Omental fat pad (tissue), 4 donors: ENCODE measurements around the gene GRID1. TPM values are rescaled to one million over a fixed set of nuclear protein-coding genes. Genes with fewer than 3 reads are reported as not detected.

Source experiments
- ATAC-seq: fragments of 150-250 bp; one replicate; pipeline ENCODE4 v1.9.1; 2016; ENCODE audit warnings: mild to moderate bottlenecking, moderate library complexity; ENCODE audit not compliant: low FRiP score
- DNase-seq: peaks from one replicate; pipeline ENCODE4 v3.0.0-alpha.2; 2019; ENCODE audit warnings: low spot score
- total RNA-seq, 4 donors: library from RNA; depleted of rRNA; stranded (reverse); fragments of >200 nt; gene quantifications; one replicate each; pipeline ENCODE4 v1.1.0, GENCODE V29; 2016
- TF ChIP-seq, protein P1 (sequence below), 3 donors: fragments of 450-650 bp; IDR thresholded peaks; one replicate each; pipeline ENCODE4 v1.5.1; 2016 to 2017; ENCODE audit warnings: antibody characterized with exemption in 3 of 3, mild to moderate bottlenecking in 3 of 3, moderate library complexity in 2 of 3

GRID1 gene
- total RNA-seq, 4 donors from 2014 or later, result 1.5 to 3.5 (median 2.4) TPM

DNA sequence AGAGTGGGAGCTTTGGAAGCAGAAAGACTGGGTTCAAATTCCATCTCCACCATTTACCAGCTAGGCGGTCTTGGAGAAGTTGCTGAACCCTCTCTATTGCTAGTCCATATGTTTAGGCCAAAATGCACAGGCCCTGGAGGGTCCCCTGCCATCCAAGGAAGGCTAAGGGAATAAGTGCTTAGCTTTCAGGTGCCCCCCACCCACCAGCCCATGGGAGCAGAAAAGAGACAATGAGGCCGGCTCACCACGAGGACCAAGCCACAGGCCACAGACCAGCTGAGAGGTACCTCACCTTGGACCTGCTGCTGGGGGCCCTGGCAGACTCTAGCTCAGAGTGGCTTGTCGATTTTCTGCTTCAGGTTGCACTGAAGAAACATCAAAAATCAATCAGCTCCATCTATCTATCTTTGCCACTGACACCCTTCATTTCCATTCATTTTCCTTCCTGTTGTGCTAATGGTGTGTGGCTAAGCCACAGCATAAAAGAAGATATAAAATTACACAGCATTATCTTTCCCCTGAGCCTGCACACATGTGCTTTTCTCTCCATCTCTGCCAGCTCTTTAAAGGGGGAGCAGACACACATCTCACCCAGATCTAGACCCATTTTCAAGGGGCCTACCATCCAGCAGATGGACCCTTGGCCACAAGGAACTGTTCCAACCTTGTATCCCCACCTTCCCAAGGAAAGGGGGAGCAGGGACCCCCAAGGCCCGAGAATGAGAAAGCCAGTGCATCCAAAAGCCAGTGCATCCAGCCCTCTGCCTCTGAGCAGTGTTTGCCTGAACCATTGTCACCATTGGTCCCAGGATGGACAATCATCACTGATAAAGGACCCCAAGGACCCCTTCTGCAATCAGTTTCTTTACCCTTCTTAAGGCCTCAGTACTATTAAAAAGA lies 65.4 kb downstream of the GRID1 start:
- DNase-seq (no peak), ATAC-seq (no peak)
- TF ChIP-seq, protein P1, sequence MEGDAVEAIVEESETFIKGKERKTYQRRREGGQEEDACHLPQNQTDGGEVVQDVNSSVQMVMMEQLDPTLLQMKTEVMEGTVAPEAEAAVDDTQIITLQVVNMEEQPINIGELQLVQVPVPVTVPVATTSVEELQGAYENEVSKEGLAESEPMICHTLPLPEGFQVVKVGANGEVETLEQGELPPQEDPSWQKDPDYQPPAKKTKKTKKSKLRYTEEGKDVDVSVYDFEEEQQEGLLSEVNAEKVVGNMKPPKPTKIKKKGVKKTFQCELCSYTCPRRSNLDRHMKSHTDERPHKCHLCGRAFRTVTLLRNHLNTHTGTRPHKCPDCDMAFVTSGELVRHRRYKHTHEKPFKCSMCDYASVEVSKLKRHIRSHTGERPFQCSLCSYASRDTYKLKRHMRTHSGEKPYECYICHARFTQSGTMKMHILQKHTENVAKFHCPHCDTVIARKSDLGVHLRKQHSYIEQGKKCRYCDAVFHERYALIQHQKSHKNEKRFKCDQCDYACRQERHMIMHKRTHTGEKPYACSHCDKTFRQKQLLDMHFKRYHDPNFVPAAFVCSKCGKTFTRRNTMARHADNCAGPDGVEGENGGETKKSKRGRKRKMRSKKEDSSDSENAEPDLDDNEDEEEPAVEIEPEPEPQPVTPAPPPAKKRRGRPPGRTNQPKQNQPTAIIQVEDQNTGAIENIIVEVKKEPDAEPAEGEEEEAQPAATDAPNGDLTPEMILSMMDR (IDR thresholded peaks at IDR 0.05), result no peak

DNA sequence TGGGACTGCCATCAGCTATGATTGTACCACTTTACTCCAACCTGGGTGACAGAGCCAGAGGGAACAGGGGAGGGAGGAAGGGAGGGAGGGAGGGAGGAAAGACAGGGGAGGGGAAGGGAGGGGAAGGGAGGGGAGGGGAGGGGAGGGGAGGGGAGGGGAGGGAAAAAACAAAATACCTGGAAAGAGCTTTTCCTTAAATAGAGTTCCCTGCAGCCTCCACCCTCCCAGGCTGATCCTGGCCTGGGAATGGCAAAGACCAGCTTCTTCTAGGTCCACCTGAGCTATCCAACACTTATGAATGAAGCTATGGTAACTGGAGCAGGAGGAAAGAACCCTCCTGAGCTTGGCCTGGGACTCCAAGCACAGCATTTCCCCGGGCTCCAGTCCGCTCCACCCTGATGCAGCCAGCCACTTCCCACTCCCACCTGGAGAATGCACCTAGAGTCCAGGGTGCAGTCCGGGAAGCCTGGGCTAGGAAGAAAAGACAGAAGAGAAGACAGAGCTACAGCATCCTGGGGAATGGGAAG lies 66.1 kb downstream of the GRID1 start:
- TF ChIP-seq, protein P1 (IDR thresholded peaks at IDR 0.05), result no peak
- DNase-seq (no peak), ATAC-seq (no peak)

DNA sequence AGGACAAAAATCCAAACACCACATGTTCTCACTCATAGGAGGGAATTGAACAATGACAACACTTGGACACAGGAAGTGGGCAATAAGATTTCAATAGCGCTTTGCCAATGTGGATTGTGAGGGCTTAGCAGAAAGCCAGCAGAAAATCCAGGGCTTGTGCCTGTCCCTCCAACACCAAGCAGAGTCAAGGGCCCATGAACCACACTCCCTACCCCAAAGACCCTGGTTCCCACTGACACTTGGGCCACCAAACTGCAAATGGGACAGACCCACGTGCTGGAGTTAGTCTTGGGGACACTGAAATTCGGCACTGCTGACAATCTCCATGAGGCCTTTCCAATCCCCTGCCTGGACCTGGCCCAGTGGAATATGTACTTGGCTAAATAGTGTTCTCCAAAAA lies 67.0 kb downstream of the GRID1 start:
- TF ChIP-seq, protein P1 (IDR thresholded peaks at IDR 0.05), result no peak
- ATAC-seq, result no peak

DNA sequence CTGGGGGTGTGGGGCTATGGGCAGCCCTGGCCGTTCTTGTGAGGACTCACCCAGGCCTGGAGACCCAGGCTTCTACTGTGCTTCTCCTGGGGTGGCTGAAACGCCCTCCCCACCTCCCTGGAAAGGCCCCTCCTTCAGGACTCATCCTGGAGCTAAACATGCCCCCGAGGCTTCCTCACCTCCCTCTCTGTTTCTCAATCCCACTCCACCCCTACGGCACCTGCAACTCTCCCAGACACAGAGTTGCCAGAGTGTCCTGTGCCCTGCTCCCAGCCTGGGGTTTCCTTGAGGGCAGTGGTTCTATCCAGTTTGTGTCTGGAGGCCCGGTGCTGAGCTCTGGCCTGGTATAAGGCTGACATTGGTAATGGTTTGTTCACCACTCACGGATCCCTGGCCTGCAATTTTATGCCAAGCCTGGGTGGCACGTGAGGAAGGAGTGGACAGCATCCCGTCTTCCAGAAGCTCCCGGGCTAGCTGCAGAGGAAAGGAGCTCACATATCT lies 68.0 kb downstream of the GRID1 start:
- DNase-seq (no peak), ATAC-seq (no peak)
- TF ChIP-seq, protein P1 (IDR thresholded peaks at IDR 0.05), result no peak

More for the DNA sequence above, 67.0 kb downstream of the GRID1 start:
- no peak for DNase-seq

DNA sequence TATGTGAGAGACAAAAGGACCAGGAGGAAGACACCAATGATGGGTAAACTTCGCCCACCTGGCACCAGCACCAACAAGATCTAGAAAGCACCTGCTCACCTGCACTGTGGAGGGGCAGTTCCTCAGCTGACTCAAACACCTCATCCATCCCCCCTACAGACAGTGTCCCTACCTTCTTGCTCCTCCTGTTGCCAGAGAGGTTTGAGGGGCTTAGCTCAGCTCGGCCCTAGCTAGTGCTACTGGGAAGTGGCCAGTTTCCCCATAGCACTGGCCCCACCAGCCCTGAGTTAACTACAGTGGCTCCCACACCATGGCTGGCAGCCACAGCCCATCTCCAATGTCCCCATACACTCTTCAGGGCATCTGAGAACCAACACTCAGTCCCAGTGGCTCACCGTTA lies 70.8 kb downstream of the GRID1 start:
- DNase-seq (no peak), ATAC-seq (no peak)
- TF ChIP-seq, protein P1 (IDR thresholded peaks at IDR 0.05), result no peak

DNA sequence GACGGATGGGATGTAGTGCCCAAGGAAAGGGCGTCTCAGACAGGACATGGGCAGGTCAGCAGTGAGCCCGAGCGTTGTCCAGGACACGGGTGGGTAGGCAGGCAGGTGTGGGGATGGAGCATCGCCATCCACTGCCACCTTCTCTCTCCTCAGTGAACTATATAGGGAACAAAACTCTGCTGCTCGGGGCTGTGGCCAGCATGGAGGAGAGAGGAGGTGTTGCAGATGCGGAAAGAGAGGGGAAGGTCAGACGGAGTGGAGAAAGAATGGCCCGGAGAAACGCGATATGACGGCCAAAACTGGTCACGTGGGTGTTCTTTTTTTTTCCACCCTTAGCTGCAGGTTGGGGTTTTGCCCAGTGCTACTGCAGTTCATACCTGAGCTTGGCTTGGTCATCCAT lies 71.2 kb downstream of the GRID1 start:
- DNase-seq (no peak), ATAC-seq (no peak)
- TF ChIP-seq, protein P1 (IDR thresholded peaks at IDR 0.05), result no peak
